ENCODE results near the gene GRIP1. TPM values are rescaled to one million over a fixed set of nuclear protein-coding genes. Genes with fewer than 3 reads are reported as not detected.
A peak's percentile ranks its signal among the peaks of the same experiment; 100 is the strongest.

Gene GRIP1
- 1 to 10 TPM in 2 of 4 donors, under 1 TPM in 2; 0.22 to 3.0 (median 1.6) TPM for total RNA-seq

GRCh38 chr12:66678338-66679275 is at the start of gene GRIP1:
Gene GRIP1 (minus strand): TSS chr12:66679076. CDS start chr12:66678904, 172 bp downstream.
- TF ChIP-seq EP300 (IDR thresholded peaks at IDR 0.05) (no peak), CTCF (IDR thresholded peaks at IDR 0.05) (no peak), POLR2A (IDR thresholded peaks at IDR 0.05) (no peak)
- no peaks in the 10 kb centered on the region for H3K9me3 ChIP-seq
- H3K4me3 ChIP-seq: peak within 1 kb of the TSS in 1 of 4 donors; percentile 10
- H3K36me3 ChIP-seq: no peaks in the 10 kb centered on the region
- H3K27me3 ChIP-seq: peaks cover 0 to 5% of the 10 kb centered on the region in 2 donors
- WGBS, 2 donors: 34 to 42% methylated on average over 16 of the region's 16 CpGs
- no peak for DNase-seq (ENCODE audit: low spot score in 2 of 2)
- no peak within 1 kb of the TSS for H3K27ac ChIP-seq
- H3K4me1 ChIP-seq: peaks cover 0 to 13% (median 2%) of the 10 kb centered on the region in 4 donors

- no peak overlapping the region for H3K27ac ChIP-seq
- no peaks in the 10 kb centered on the region for H3K4me1 ChIP-seq
- H3K9me3 ChIP-seq: no peaks in the 10 kb centered on the region
- H3K36me3 ChIP-seq: no peaks in the 10 kb centered on the region
- TF ChIP-seq POLR2A (IDR thresholded peaks at IDR 0.05) (no peak), CTCF (IDR thresholded peaks at IDR 0.05) (no peak), EP300 (IDR thresholded peaks at IDR 0.05) (no peak)
- H3K27me3 ChIP-seq: no peaks in the 10 kb centered on the region
- no peak overlapping the region for H3K4me3 ChIP-seq
- DNase-seq (ENCODE audit: low spot score in 2 of 2): no peak
- WGBS, 2 donors: 56 to 67% methylated on average over 4 of the region's 4 CpGs
Measured at GRCh38 chr12:66726556-66726955, 47.7 kb upstream of the GRIP1 start.

GRCh38 chr12:66725031-66725430 is 46.2 kb upstream of the GRIP1 start:
- no peaks in the 10 kb centered on the region for H3K9me3 ChIP-seq
- H3K27me3 ChIP-seq: no peaks in the 10 kb centered on the region
- no peaks in the 10 kb centered on the region for H3K36me3 ChIP-seq
- H3K4me3 ChIP-seq: no peak overlapping the region
- no peak overlapping the region for H3K27ac ChIP-seq
- DNase-seq (ENCODE audit: low spot score in 2 of 2): no peak
- WGBS, 2 donors: 85 to 88% methylated on average over 3 of the region's 3 CpGs
- TF ChIP-seq CTCF (IDR thresholded peaks at IDR 0.05) (no peak), POLR2A (IDR thresholded peaks at IDR 0.05) (no peak), EP300 (IDR thresholded peaks at IDR 0.05) (no peak)
- no peaks in the 10 kb centered on the region for H3K4me1 ChIP-seq

GRCh38 chr12:66724616-66725015 is 45.7 kb upstream of the GRIP1 start:
- no peaks in the 10 kb centered on the region for H3K4me1 ChIP-seq
- H3K9me3 ChIP-seq: no peaks in the 10 kb centered on the region
- H3K27ac ChIP-seq: no peak overlapping the region
- 39 to 43% methylated on average over 4 of the region's 4 CpGs for WGBS, 2 donors
- no peaks in the 10 kb centered on the region for H3K36me3 ChIP-seq
- TF ChIP-seq EP300 (IDR thresholded peaks at IDR 0.05) (no peak), CTCF (IDR thresholded peaks at IDR 0.05) (no peak), POLR2A (IDR thresholded peaks at IDR 0.05) (no peak)
- H3K27me3 ChIP-seq: no peaks in the 10 kb centered on the region
- DNase-seq (ENCODE audit: low spot score in 2 of 2): no peak
- no peak overlapping the region for H3K4me3 ChIP-seq

- TF ChIP-seq CTCF (IDR thresholded peaks at IDR 0.05) (no peak), POLR2A (IDR thresholded peaks at IDR 0.05) (no peak), EP300 (IDR thresholded peaks at IDR 0.05) (no peak)
- Histone ChIP-seq H3K4me1 (no peaks in the 10 kb centered on the region), H3K4me3 (no peak overlapping the region), H3K36me3 (no peaks in the 10 kb centered on the region), H3K27me3 (no peaks in the 10 kb centered on the region), H3K9me3 (no peaks in the 10 kb centered on the region), H3K27ac (no peak overlapping the region)
- DNase-seq (ENCODE audit: low spot score in 2 of 2): no peak
- WGBS, 2 donors: 94% methylated on average over 2 of the region's 2 CpGs
Measured at GRCh38 chr12:66724026-66724425, 45.1 kb upstream of the GRIP1 start.

All from tibial nerve (tissue), 4 donors.